Iris pigment epithelial cell (primary cell): Measurements from ENCODE around the gene ONECUT3.
"Not testable (repeated sequence)": the region's sequence is repeated elsewhere in the genome, so short reads cannot be mapped to it uniquely, and the experiment has no call there.

Experiments
- DNase-seq: peaks from one replicate; pipeline ENCODE4 v3.0.0-alpha.2; 2011; ENCODE audit warnings: low read depth

Gene ONECUT3

DNA sequence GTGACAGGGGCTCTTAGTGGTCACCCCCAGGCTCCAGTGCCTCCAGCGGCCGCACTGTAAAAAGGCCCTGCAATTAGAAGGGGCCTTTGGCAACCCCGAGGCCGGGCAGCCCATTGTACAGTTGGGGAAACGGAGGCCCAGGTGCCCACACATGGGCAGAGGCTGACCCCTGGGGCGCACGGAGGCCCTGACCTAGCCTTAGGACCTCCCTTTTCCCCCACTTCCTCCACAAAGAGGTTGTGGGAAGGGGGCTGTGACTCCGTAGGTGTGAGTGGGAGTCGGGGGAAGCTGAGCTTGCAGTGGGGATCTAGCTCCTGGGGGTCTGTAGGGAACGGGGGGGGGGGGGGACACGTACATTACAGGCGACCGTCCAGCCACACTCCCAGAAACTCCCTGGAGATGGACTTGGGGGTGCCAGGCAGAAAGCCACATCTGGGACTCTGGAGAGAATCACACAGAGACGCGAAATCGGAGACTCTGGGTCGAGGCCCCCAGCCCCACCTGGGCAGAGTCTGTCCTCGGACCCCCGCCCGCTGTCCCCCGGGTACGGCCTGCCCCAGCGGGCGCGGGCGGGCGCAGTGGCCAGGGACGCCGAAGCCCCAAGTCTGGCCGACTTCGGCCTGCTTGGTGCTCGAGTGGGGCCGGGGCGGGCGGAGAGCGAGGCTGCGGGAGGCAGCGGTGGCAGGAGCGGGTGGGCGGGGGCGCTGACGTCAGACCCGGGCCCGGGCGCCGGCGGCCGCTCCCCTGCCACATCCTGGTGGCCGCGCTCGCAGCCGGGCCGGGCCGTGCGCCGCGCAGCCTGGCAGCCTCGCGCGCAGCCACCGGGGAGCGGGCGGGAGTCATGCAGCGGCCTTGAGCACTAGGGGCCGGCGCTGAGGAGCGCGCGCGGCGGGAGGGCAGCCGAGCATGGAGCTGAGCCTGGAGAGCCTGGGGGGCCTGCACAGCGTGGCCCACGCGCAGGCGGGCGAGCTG, at the start of gene ONECUT3:
Gene ONECUT3 (plus strand): TSS at position 750 of the 972 bp plus-strand sequence. CDS start 157 bp downstream, at position 907.
- DNase-seq, result no peak

DNA sequence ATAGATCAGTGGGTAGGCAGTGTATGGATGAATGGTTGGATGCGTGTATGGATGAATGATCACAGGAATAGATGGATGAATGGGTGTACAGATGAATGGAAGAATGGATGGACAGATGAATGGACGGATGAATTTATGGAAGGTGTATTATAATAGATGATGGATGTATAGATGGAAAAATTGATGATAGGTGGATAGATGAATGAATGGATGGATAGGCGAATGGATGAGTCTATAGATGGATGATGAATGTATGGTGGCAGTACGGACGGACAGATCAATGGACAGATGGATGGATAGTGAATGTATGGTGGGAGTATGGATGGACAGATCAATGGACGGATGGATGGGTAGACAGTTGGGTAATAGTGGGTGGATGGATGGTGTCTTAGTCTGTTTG, 49.0 kb upstream of the ONECUT3 start:
- no peak for DNase-seq

DNA sequence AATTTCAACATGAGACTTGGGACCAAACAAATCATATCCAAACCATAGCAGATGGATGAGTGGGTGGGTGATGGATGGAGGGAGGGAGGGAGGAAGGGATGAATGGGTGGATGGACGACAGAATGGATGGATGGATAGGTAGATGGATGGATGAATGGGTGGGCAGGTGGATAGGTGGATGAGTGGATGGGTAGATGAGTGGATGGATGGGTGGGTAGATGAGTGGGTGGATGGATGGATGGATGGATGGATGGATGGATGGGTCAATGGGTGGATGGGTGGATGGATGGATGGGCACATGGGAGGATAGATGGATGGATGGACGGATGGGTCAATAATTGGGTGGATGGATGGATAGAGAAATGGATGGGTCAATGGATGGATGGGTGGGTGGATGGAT, 47.9 kb upstream of the ONECUT3 start:
- no peak for DNase-seq

DNA sequence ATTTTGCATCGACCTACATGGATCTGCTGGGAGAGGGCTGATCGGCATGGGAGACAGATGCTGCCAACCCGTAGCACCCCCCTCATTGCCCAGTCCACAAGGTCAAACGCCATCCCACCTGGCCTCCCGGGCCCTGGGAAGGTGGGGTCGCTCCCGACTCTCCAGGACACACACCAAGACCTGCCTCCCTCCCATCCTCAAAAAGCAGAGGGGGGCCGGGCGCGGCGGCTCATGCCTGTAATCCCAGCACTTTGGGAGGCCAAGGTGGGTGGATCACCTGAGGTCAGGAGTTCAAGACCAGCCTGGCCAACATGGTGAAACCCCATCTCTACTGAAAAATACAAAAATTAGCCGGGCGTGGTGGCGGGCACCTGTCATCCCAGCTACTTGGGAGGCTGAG, 46.7 kb upstream of the ONECUT3 start:
- DNase-seq, result not testable (repeated sequence)

DNA sequence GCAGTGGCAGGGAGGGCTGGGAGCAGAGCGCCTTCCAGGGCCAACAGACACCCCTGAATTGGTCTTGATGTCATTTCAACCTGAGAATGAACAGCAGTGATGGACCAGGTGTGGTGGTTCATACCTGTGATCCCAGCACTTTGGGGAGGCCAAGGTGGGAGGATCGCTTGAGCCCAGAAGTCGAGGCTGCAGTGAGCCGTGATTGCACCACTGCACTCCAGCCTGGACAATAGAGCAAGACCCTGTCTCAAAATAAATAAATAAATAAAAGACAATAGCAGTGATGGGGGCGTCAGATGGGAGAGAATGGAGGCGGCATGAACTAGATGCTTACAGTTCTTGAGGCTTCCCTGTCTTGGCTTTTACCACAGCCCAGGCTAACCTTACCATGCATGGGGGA, 46.1 kb upstream of the ONECUT3 start:
- no peak for DNase-seq

DNA sequence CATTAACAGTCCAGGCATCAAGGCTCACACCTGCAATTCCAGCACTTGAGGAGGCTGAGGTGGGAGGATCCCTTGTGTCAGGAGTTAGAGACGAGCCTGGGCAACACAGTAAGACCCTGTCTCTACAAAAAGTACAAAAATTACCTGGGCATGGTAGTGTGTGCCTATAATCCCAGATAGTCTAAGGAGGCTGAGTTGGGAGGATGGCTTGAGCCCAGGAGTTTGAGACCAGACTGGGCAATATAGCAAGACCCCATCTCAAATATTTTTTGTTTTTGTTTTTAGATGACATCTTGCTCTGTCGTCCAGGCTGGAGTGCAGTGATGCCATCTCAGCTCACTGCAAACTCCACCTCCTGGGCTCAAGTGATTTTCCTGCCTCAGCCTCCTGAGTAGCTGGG, 40.1 kb upstream of the ONECUT3 start:
- DNase-seq, result no peak

DNA sequence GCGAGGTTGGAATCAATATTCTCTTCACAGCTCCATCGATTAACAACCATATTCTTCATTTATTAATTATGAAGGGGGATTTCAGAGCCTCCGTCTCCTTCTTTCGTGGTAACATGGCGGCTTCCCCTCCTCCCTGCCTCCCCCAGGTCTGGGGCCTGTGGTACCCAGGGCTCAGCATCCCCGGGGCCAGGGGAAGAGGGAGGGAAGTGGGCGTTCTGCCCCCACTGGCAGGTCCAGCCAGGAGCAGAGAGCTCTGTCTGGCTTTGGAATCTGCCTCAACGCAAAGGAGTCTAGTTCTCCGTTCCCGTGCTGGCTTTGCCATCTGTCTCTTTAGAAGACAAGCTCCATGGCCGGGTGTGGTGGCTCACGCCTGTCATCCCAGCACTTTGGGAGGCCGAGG, 37.8 kb upstream of the ONECUT3 start:
- no peak for DNase-seq

DNA sequence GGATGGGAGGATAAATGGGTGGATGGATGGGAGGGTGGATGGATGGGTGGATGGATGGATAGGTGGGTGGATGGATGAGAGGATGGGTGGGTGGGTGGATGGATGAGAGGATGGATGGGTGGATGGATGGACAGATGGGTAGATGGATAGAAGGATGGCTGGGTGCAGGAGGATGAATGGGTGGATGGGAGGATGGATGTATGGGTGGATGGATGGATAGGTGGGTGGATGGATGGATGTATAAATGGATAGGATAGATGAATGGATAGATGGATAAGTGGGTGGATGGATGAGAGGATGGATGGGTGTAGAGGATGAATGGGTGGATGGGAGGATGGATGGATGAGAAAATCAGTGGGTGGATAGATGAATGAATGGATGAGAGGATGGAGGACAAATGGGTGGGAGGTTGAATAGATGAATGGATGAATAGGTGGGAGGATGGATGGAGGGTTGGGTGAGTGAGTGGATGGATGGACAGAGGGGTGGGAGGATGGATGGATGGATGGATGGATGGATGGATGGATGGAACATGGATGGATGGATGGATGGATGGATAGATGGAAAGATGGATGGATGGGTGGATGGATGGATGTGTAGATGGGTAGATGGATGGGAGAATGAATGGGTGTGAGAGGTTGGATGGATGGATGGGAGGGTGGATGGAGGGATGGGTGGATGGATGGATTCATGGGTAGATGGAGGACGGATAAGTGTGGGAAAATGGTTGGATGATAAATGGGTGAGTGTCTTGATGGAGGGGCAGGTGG, 35.9 kb upstream of the ONECUT3 start:
- no peak for DNase-seq

DNA sequence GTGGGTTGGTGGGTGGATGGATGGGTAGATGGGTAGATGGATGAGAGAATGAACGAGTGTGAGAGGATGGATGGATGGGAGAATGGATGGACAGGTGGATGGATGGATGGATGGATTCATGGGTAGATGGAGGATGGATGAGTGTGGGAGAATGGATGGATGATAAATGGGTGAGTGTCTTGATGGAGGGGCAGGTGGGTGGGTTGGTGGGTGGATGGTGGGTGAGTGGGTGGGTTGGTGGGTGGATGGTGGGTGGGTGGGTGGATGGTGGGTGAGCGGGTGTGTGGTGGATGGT, 35.4 kb upstream of the ONECUT3 start:
- no peak for DNase-seq

DNA sequence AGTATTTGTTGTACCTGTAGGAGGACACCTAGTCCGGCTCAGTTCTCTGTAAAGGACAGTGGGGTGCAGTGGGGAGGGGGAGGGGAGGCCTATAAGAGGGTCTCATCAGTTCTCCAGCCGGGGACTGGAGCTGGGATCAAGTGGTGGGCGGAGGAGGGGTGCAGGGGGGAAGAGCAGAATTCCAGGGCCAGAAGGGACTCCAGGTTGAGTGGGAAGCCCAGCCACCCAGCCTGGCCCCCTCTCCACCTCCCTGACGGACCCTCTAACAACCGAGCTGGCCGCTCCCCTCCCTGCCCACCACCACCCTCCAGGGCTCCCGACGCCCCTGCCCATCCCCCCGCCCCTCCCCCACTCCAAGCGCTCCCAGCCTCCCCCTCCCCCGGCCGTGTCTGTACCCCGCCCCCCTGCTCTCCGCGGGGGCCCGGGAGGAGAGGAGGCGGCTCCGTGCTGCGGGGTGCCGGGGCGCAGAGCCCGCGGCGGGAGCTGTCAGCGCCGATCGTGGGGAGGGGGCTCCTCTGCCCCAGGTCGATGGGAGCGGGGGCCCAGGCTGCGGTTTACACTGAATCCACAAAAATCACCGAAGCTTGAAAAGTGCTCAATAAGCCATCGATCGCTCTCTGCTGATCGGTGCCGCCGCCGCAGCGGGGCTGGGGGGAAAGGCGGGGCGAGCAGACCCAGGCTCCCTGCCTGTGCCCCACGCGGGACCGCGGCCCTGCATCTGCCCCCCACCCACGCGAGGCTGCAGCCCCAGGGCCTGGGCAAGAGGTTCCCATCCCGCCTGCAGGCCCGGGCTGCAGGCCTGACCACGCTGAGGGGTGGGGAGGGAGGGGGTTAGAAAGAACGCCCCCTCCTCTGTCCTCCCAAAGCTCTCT, 34.6 kb upstream of the ONECUT3 start:
- no peak for DNase-seq

DNA sequence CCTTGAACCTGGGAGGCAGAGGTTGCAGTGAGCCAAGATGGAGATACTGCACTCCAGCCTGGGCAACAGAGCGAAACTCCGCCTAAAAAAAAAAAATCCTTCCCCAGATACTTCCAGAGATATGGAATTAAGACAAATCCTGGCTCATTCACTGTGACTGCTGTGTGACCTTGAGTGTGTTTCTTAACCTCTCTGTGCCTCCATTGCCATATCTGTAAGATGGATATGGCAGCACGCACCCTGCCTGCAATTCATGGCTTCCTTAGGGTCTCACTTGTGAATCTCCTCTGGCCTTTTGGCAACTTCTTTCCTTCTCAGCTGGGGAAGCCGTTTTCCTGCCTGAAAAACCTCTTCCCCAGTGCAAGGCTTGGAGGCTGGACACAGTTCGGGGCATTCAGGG, 33.8 kb upstream of the ONECUT3 start:
- no peak for DNase-seq

DNA sequence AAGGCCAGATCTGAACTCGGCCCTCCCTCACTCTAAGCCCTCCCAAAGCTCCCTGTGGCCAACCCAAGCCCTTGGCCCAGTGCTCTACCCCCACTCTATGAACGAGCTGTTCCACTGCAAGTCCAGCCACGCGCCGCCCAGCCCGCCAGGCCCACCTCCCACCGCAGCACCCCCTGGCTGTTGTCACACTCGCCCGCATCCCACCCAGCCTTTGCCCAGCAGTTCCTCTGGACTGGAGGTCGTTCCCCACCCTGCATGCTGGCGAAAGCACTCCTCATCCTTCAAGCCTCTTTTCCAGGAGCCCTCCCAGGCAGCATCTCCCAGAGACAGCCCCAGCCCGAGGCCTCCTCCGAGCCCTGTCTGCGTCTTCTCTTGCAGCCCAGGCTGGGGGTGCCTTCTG, 33.1 kb upstream of the ONECUT3 start:
- DNase-seq, result no peak

DNA sequence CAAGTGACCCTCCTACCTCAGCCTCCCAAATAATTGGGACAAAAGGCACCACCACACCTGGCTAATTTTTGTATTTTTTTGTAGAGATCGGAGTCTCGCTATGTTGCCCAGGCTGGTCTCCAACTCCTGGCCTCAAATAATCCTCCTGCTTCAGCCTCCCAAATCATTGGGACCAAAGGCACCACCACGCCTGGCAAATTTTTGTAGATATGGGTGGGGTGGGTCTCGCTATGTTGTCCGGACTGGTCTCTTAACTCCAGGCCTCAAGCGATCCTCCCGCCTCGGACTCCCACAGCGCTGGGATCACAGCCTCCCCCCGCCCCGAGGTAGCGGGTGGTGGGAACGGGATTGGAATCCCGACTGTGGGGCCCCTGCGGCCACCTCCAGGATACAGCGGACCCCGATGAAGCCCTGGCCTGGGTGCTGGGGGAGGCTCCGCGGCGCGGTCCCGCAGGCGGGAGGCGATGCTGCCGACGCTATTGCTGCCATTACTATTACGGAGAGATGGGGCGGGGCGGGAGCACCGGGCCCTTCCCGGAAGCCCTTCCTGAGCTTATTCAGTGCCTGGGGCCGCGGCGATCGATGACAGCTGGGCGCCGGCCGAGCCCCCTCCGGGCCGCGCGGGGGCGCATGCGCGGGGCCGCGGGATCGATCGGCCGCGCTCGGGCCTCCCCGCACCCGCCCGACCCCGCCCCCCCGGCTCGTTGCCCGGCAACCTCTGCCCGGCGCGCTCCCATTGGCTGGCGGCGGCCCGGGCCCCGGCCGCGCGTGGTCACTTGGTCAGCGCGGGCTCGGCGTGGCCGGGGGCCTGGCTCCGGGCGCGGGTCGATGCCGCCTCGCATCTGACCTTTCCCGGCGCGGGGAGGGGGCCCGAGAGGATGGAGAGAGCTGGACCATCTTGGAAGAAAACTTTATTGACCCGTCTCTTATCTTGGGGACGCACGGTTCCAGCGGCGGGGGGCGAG, 27.9 kb upstream of the ONECUT3 start:
- peak; percentile 35 for DNase-seq

DNA sequence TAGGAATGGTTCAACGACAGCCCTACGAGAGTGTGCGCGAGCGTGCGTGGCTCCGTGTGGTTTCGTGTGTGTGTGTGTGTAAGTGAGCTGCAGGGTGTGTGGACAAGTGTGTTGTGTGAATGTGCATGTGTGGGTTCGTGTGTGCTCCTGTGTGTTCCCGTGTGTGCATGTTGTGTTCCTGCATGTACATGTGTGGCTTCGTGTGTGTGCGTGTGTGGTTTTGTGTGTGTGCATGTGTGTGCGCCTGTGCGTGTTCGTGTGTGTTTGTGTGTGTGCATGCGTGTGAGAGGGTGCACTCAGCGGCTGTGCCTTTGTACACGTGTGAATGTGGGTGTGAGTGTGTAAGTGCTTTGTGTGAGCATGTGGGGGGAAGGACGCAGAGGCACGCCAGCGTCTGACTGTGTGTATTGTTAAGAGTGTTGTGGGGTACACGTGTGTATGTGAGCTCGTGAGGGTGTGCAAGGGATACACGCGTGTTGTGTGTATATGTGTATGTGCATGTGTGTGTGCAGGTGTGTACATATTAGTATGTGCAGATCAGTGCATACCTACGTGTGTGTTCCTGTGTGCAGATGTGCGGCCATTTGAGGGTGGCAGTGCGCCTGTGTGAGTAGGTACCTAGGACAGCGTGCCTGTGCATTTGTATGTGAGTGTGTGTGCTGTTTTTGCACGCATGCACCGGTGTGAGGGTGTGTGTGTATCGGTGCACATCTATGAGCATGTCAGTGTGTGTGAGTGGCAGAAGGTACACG, 24.3 kb upstream of the ONECUT3 start:
- no peak for DNase-seq

DNA sequence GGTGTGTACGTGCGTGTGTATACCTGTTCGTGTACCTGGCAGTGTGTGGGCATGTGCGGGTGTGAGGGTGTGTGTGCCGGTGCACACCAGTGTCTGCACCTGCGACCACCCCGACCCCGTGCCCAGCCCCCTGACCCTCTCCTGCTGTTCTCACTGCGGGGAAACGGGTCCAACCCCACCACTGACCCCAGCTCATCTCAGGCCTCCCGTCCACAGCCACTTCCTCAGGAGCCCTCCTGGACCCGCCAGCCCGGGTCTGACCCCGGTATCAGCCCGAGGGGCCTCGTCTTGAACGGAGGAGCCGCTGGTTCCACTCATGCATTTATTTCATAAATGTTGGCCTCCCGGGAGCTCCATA, 23.8 kb upstream of the ONECUT3 start:
- no peak for DNase-seq

DNA sequence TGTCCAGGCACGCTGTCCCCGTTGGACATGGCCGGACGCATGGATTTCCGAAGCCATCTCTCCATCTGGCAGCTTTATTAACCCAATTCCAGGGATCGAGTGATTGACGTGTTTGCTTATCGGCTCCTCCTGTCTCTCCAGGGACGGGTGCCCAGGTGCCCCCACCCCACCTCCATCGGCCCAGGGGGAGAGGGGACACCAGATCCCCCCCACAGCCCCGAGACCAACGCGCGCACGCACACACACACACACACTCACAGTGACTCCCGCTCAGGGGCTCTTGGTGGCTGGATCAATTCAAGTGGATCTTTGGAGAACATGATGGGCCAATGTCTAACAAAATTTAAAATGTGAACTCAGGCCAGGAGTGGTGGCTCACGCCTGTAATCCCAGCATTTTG, 23.1 kb upstream of the ONECUT3 start:
- no peak for DNase-seq

DNA sequence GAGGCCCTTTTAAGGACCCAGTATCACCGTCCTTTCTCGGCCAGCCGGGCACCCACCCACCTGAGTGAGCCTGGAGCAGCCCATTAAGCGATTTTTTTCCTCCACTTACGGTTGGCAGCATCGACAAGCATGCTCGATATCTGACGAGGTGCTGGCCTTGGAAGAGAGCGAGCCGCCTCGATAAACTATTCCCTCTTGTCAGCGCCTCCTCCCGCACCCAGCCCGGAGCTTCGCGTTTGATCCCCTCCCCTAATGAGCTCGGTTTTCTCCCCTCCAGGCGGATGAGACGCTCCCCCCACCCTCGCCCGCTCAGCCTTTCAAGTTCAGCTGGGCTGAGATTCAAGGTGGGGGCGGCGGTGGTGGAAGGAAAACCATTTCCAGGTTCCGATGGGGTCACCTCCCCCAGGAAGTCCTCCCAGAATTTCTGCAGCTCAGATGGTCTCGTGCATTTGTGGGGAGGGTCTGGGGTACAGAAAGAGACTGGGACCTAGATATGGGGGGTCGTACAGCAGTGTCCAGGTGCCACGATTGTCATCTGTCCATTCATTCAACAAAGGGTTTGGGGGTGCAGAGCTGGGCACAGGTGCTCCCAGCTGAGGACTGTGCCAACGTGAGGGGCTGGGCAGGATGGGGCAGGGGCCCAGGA, 18.9 kb upstream of the ONECUT3 start:
- DNase-seq, result no peak

DNA sequence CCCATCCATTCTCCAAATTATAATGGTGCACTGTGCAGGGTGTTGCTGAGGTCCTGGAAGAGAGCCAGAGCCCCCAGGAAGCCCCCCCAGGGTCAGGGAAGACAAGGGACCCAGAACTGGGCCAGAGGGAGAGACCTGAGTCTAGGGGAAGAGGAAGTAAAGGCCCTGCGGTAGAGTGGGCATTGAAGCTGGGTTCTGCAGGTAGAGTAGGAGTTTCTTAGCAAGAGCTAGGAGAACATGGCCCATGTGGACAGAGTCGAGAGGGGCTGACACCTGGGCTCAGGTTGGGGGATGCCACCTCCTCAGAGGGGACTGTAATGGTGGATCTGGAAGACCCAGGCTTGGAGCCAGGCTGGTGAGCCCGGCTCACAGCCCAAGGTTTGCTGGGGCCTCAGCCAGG, 17.0 kb upstream of the ONECUT3 start:
- DNase-seq, result no peak

DNA sequence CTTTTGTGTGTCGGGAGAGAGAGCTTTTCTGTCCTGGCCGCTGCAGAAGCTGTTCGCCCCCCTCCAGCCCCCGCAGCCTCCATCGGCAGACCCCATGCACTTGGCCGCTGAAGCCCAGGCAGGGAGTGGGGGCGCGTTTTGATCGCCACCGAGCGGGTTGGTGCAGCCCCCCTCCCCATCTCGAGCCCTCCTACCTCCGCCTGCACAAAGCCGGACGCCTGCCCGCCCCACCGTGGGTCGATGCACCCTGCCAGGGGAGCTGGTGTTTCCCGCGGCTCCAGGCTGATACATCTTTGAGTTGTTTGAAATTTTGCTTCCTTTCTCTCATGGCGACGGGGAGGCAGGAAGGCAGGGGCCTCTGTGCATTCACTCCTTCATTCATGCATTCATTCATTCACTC, 16.4 kb upstream of the ONECUT3 start:
- no peak for DNase-seq
